ENCODE data around the gene PRDM13. TPM values are rescaled to one million over a fixed set of nuclear protein-coding genes. Genes with fewer than 3 reads are reported as not detected.

PRDM13 gene
- total RNA-seq, 1 donor = under 0.01 TPM

GRCh38 chr6:99660206-99660605 is 53.6 kb downstream of the PRDM13 start:
- H3K27me3 ChIP-seq (ENCODE audit: insufficient read depth, low read length) = peaks cover 3% of the 10 kb centered on the region
- H3K9me3 ChIP-seq (ENCODE audit: low read depth, low read length) = no peaks in the 10 kb centered on the region
- no peaks in the 10 kb centered on the region for H3K4me1 ChIP-seq (ENCODE audit: insufficient read depth, low read length)
- no peak overlapping the region for H3K4me3 ChIP-seq (ENCODE audit: low read length)

- no peak overlapping the region for H3K4me3 ChIP-seq (ENCODE audit: low read length)
- H3K9me3 ChIP-seq (ENCODE audit: low read depth, low read length) = no peaks in the 10 kb centered on the region
- peaks cover 3% of the 10 kb centered on the region for H3K27me3 ChIP-seq (ENCODE audit: insufficient read depth, low read length)
- no peaks in the 10 kb centered on the region for H3K4me1 ChIP-seq (ENCODE audit: insufficient read depth, low read length)
These were observed 55.2 kb downstream of the PRDM13 start for GRCh38 chr6:99661870-99662269.

GRCh38 chr6:99662616-99663015 is 56.0 kb downstream of the PRDM13 start:
- Histone ChIP-seq H3K9me3 (ENCODE audit: low read depth, low read length) (no peaks in the 10 kb centered on the region), H3K4me1 (ENCODE audit: insufficient read depth, low read length) (no peaks in the 10 kb centered on the region), H3K4me3 (ENCODE audit: low read length) (no peak overlapping the region), H3K27me3 (ENCODE audit: insufficient read depth, low read length) (peaks cover 3% of the 10 kb centered on the region)

Other genes starting within 250 kb of the PRDM13 start
- 1.0 TPM for gene COQ3, start 212.6 kb upstream of the PRDM13 start, total RNA-seq
- 364 TPM for gene PNISR, start 181.5 kb upstream of the PRDM13 start, total RNA-seq
- 13.7 TPM for gene USP45, start 91.4 kb upstream of the PRDM13 start, total RNA-seq
- 72.6 TPM for gene CCNC, start 38.2 kb upstream of the PRDM13 start, total RNA-seq